NCI-H2081 treated with DMSO at 0.1 percent for 48 hours (cell line): Measurements from ENCODE around the gene PKP4.

Experiments
- DNase-seq: peaks from one replicate; lab custom pipeline; 2025; lab: John Stamatoyannopoulos, UW

Gene PKP4

DNA sequence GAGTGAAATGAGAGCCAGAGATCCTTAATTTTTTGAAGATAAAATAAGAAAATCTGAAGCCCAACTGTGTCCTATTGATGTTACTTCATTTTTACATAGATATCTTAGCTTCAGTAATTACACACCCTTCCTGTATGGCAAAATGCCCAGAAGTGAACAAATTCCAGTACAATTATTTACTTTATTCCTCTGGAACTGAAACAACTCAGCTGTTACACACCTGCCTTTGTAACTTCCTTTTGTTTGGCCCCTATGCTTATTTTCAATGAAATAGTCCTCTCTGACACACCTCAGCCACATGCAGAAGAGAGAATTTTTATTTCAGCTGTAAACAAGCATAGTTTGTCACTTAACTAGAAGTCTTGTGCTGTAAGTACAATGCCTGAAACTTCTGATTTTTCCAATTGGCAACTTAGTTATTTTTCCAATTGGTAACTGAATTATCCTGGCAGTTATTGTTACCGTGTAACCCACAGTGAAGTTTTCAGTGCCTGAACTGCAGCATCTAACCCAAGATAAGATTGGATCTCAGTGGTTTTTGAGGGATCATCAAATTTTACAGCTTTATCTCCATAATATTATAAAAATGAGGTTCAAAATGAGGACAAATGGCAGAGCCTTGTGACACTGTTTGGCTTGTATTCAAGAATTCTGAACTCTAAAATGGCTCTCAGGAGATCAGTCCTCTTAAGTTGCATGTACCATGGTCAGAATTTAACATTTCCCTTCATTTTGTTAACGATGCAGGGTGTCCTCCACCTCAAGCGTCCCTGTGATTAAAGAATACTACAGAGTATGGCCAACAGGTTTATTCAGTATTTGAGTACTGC lies 82.6 kb downstream of the PKP4 start:
- peak; percentile 42 for DNase-seq

DNA sequence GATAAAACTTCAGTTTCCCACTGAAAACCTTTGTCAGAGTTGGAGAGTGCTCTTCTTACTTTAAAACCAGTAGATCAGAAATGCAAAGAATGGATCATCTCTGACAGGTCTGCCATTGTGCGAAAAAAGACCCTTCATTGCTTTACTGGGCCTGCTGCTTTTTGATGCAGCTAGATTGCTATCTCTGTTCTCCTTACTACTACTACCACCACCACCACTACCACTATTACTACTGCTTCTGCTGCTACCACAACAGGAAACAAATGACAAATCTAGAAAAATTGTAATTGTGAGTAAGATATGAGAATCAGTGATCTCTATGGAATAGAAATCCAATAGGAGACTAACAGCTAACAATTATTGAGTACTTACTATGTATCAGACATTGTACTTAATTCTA lies 85.8 kb downstream of the PKP4 start:
- no peak for DNase-seq

DNA sequence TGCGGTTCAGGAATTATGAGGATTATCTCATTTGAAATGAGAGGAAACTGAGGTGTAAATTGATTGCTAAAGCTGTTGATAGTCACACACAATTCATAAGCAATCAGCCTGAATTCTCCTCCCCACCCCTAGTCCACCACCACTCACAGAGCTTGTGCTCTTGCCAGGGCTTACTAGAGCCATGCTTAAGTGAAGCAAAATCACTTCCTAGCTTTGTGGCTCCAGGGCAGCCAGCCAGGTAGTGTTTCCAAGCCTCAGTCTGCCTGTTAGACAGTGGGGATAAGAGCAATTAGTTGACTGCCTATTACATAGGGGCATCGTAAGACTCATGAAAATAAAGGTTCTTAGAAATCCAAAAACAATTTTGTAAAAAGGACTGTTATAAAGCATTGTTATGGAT lies 87.2 kb downstream of the PKP4 start:
- no peak for DNase-seq

DNA sequence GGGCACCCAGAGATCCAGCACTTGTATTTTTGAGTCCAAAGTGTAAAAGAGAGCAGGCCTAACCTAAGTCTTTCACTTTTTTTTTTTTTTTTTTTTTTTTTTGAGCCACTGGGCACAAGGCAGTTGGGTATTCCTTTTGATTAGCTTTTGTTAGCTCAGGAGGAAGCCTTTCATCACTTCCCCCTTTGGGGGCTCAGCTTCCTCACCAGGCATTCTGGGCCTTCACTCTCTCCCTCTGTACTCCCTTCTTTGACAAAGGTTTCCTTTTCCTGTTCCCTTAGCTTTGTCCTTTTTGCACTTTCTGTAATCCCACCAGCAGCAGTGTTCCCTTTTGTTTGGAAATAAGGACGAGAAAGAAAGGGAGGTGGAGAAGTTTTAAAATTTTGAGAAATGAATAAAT lies 88.2 kb downstream of the PKP4 start:
- DNase-seq: no peak

DNA sequence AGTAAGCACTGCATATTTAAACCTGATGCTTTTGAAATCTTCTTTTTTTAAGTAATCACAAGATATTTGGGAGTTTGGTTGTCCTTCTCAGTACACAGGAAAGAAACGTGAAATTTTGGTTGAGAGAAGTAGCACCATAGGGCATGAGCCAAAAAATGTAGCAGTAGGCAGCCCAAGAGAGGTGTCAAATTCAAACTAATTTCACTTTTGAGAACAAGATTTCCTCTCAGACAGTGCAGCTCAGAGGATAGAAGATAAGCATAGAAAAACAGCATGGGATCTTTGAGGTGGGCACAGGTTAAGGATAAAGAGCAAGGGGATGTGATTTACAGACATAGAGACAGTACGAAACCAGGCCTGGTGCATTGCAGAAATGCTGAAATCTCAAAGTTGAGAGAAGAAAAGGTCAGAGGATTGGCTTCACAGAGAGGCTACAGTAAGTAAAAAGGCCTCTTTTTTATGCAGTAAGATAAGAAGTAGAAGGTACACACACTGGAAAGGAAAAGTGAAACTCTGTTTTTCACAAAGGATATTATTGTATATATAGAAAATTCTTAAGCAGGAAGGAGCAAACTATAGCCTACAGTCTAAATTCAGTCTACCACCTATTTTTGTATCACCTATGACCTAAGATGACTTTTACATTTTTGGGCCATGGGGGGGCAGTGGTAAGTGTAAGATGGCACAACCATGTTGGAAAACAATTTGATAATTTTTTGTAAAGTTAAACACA lies 89.8 kb downstream of the PKP4 start:
- no peak for DNase-seq

DNA sequence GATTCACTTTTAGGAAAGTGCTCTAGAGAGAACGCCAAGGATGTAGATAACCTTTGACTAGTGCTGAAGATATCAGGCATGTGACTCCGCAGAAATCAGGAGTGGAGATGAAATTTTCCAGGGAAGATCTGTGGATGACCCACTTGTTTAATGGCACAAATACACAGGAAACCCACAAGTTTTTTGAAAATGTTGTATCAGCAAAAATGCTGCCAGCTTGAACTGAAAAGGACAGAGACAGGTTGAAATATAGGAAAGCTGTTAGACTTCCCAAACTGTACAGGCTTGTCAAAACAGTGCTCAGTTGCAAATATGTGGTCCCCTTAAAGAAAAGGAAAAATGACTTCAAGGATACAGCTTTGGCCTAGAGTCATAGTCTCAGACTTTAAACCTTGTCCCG lies 96.5 kb downstream of the PKP4 start:
- no peak for DNase-seq

DNA sequence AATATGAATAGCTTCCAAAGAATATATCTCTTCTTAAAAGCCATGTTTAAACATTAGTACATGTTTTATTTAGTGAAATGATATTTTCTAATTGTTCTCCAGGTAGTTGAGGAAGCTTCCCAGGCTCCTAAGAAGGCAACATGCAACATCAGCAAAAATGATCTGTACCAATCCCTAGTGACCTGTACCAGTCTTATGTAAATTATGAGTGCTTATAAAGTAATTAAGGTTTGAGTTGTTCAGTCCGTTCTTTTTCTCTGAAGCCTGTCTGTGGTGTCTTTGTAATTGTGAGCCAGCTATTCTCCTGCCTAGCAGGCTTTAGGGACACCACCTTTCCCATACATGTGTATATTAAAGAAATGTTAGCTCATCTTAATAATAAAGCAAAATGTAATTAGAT lies 98.2 kb downstream of the PKP4 start:
- no peak for DNase-seq

DNA sequence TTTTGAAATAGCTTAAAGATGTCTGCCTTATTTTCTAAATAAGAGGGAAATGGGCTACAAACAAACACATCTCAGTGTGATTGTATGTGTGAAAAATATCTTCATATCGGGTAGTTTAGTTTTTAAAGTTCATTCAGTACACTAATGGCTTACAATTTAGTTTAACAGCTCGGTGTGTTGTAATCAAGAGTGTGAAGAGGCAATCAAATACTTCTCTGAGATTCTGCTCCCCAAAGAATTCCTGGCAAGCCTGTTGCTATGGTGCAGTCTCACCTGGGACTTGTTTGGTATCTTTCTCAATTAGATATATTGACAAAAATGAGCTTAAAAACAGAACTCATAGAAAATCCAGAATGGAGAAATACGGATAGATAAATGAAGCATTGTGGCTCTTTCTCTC lies 99.4 kb downstream of the PKP4 start:
- no peak for DNase-seq

DNA sequence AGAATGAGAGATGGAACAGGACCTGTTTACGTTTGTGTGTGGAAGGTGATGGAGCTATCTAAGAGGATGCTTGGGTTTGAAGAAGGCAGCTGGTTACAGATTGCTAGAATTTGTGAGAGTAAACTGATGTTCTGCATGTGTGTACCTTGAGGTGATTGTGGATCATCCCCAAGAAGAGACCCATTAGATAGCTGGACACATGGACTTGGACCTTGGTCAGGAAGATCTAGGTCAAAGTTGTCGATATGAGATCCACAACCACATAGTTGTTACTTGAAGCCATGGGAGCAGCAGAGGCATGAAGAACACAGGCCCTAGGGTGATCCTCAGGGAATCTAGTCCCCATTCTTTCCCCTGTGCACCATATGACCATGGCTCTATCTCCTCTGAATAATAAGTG lies 101.0 kb downstream of the PKP4 start:
- no peak for DNase-seq

DNA sequence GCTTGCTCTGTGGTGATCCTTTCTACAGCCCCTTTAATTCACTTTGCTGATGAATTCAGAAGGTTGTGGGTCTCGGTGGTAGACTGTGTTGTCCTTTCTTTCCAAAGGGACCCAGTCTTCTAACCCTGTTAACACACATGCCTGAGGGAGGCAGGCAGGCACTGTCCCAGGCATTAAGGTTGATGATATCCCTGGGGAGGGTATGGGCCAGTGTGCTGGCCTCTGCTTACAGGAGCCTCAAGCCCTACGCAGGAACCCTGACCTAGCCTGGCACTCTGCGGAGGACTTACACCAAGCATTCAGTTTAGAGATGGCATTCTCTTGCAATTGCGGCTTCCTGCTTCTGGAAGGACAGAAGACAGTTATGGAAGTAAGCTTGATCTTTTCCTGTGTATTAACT lies 102.5 kb downstream of the PKP4 start:
- no peak for DNase-seq

DNA sequence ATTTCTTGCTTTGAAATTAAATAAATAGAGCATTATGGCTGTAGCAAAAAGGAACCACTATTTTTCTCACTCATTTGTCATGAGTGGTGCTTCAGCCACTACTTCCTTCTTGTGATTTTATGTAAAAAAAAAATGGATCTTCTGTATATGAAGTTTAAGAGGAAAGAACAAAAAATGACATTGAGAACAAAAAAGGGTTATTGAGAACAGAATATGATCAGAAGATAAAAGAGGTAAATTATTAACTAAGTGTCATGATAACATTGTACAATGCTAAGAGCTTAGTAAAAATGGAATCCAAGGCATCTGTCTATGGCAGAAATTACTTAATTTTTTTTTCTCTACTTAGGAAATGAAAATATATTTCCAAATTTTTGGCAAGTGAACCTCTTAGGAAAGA lies 103.5 kb downstream of the PKP4 start:
- DNase-seq: no peak

DNA sequence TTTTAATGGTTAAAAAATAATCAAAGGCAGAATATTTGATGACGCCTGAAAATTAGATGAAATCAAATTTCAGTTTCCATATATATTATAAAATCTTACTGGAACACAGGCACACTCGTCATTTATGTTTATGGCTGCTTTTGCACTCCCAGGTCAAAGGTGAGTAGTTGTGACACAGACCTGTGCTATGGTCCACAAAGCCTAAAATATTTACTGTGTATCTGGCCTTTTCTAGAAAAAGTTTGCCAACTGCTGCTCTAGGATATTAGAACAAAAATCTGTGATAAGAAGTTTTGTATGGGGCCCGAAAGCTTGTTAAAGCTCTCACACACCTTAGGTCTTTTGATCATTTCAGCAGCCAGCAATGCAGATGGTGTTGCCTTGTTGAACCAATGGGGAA lies 104.3 kb downstream of the PKP4 start:
- no peak for DNase-seq

DNA sequence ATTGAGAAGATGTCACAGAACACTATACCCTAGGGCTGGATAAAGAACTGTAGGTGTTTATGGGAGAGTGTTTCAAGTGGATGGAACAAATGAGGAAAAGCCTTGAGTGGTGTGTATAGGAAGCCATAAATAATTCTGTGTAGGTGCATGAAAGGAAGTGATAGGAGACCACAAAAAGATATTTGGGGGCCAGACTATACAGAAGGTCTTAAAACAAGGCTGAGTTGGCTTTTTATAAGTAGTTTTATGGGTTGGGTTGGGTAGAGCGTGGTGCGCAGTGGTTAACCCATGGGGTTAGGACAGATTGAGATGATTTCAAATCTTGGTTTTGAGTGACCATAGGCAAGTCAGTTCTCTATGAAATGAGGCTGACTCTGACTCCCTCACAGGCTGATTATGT lies 110.5 kb downstream of the PKP4 start:
- no peak for DNase-seq

DNA sequence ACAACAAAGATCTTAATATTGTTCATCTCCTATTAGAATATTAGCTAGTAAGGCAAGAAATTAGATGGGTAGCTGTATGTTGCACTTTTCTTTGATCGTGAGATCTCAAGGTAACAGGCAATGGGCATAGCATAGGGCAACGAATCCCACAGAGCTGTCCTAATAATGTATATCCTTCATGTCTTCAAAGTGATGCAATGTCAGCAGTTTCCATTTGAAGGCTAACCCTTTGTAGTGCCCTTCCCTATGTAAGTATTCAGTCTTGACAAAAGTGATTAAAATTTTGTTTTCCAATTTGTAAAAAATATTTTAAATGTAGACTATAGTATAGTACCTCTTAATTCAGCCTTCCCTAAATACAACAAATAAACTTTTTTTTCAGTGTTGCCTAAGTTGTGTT lies 112.5 kb downstream of the PKP4 start:
- no peak for DNase-seq

DNA sequence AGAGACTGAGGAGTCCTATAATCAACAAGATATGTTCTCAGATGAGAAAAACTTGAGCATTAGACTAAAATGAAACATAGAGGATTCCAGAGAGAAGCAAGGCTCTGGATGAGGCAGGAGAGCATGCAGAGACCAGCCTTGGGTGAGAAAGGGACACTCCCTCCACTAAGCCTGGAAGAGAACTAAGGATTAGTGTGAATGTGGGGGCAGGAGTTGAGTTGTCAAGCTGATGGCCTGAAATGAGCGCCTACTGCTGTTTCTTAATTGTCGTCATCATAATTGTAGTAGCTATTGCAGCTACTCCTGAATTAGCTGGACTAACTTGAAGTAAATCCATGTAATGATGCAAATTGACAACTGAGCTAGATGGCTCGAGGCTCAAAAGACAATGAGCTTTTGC lies 114.1 kb downstream of the PKP4 start:
- no peak for DNase-seq

DNA sequence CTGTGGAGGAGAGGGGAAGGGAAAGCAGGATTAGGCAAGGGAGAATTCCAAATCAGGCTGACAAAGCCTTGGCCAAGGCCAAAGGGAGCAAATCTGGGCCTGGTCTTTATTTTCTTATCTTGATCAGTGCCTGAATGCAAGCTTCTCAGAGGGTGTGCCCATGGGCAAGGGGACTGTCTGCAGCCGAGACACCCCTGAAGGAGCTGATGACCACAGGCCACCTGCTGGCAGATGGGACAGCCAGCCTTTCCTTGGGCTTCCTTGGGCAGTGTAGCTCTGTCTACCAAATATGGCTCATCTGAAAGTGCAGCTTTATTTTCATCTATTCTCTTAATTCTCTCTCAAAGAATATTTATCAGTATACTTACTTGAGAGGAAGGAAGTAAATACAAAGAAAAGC lies 117.0 kb downstream of the PKP4 start:
- DNase-seq: no peak

DNA sequence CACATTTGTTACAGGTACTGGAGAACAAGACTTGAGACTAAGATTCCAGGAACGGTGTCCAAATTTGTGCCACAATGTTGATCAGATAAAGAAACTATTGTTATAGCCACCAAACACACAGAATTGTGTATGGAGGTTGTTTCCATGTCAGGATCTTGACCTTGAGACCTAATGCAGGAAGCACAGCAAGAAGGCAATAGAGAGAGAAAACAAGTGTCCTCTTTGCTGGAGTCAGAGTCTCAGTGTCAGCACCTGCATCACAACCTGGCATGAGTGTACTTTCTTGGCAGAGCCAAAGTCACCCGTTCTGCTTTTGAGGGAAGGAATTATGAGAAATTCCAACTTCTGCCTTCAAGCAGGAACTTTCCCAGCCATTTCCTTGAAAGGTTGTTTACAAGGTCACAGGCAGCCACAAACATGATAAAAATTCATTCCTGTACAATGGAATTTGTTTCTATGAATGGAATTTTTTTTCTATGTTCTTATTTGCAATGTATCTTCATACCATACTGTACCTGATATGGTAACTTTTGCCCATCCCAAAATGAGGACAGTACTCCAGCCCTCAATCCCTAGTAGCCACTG lies 118.4 kb downstream of the PKP4 start:
- no peak for DNase-seq

DNA sequence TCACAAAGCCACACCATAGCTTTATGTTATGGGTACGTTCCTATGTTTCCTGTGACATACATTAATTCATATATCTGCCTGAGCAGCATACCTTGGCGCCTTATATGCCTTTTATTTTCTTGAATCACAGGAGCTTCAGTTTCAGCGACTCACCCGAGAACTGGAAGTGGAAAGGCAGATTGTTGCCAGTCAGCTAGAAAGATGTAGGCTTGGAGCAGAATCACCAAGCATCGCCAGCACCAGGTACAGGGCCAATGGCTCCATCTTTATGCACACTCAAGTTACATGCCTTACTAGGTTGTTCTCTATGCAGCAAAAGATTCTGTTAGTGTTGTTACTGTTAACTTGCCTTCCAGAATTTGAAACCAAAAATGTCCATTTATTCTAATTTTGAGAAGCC lies 120.4 kb downstream of the PKP4 start:
- DNase-seq: no peak

DNA sequence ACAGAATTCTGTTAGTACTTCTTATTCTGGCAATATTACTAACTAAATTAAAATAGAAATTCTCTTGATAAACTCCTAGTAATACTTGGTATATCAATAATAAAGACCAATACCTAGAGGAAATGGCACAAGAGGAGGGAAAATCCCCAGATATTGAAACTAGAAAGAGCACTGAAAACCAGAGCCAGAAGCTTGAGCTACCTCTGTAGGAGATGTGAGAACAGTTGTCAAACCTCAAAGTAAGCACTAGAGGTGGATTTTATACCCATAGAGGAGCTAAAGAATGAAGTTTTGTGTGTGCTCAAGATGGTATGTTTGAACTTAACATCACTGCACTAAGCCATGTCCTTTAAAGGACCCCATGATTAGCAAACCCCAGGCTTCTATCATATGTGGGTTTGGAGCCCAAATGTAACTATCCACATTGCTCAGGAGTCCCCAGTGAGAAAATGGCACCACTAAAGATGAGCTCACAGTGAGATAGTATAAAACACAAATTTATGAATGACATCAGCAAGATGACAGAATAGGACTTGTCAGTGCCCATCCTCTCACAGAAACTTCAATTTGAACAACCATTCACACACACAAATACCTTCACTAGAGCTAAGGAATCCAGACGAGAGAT lies 122.1 kb downstream of the PKP4 start:
- DNase-seq: no peak

DNA sequence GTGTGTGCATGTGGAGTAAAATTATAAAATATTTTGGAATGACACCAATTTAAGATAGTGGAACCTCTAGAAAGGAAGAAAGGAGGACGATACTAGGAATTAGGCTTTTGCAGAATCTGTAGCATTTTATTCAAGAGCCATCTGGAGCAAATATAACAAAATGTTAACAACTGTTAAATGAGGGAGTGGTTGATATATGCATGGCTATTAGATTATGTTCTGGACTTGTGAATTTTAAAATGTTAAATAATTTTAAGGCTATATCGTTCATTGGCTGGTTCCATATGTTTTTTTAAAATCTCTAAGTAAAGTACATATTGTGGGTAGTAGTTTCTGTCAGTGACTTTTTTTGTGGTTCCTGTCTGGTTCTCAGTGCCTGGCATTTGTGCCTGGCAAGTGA lies 123.2 kb downstream of the PKP4 start:
- DNase-seq: no peak

DNA sequence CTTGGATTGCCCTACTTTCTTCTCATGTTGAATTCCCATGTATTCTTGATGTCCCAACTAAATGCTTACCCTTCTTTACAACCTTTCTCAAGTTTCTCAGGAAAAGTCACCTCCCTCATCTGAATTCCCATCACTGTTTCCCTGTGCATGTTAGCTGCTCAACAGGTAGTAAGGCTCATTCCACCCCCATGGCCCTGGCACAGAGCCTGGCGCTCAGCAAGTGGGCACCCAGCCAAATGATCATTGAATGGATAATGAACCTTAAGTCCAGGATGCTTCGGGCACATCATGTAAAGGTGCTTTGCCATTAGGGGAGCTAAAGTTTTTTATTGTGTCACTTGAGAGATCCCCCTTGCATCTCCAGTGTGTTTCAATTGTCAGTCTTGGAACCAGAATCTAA lies 124.0 kb downstream of the PKP4 start:
- DNase-seq: no peak

DNA sequence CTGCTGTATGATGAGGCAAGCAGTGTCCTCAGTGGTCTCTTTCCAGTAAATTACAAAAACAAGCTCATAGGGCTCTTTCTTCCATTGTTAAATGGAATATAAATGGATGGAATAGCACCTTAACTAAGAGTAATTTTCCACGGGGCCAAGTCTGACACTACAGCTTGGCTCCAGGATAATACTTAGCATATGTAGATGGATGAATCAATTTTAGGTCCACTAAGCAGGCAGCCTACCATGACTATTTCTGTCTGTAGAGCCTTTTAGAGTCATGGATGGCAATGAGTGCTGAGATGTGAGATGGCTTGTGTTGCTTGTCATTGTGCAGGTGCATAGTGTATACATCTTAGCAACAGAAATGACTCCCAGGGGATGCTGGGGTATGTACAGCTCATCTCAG lies 125.9 kb downstream of the PKP4 start:
- no peak for DNase-seq

DNA sequence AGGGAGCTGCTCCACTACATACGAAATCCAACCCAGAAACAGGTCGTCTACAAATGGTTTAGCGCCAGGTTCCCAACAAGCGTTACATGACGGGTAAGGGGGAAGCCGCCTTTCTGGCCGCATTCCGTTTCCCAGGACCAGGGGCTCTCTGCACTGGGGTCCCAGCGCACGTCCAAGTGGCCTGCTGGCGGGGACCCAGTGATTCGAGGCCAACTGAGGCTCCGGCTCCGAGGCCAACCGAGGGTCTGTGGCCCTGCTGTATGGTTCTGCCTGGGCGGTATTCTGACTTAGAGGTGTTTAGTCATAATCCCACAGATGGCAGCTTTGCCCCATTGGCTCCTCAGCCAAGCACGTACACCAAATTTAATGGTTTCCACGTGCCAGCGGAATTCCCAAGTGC lies 127.2 kb downstream of the PKP4 start:
- no peak for DNase-seq
